ENCODE measurements around the gene LMOD2. TPM values are rescaled to one million over a fixed set of nuclear protein-coding genes. Genes with fewer than 3 reads are reported as not detected.

LMOD2 gene
- total RNA-seq: 1,000 to 10,000 TPM in 6 of 10 donors, 100 to 1,000 TPM in 4; 195 to 2,841 (median 1,290) TPM
- 100 to 1,000 TPM; 115 to 281 TPM for polyA plus RNA-seq
- long read RNA-seq, donor 1, transcript LMOD2-202 (3 exons, 2,346 nt): major isoform, 9 of 43 reads
- long read RNA-seq, donor 1, partial matches to known transcripts: 22 of 43 reads
- long read RNA-seq, donor 1, other reads (novel, unspliced or antisense): 12 of 43 reads
- long read RNA-seq, donor 2, transcript LMOD2-202 (3 exons, 2,346 nt): major isoform, 22 of 95 reads
- long read RNA-seq, donor 2, partial matches to known transcripts: 65 of 95 reads
- long read RNA-seq, donor 2, other reads (novel, unspliced or antisense): 8 of 95 reads
- long read RNA-seq, donor 3, transcript LMOD2-202 (3 exons, 2,346 nt): major isoform, 14 of 46 reads
- long read RNA-seq, donor 3, partial matches to known transcripts: 18 of 46 reads
- long read RNA-seq, donor 3, other reads (novel, unspliced or antisense): 14 of 46 reads

- Histone ChIP-seq H3K4me3 (peak within 1 kb of the TSS; percentile 34 to 72 (median 58)), H3K4me1 (peaks cover 0 to 30% (median 0%) of the 10 kb centered on the region in 9 donors), H3K9me3 (no peaks in the 10 kb centered on the region), H3K27ac (peak within 1 kb of the TSS; percentile 59 to 96 (median 90)), H3K27me3 (no peaks in the 10 kb centered on the region), H3K36me3 (peaks cover 0 to 15% (median 0%) of the 10 kb centered on the region in 9 donors)
- ATAC-seq (peak; percentile 56 to 93 (median 85)), DNase-seq (peak; percentile 45 to 82)
- TF ChIP-seq CTCF (IDR thresholded peaks at IDR 0.05): no peak
- intact Hi-C loops (cut with DNase I): loop anchor here in 1 of 10 donors (10.0 kb wide), 1 partner anchor 861 kb away; no protein-coding TSS in a partner anchor
- WGBS, 2 donors: 44 to 60% methylated on average over 6 of the region's 6 CpGs
These were observed at the start of gene LMOD2 for GRCh38 chr7:123655614-123656013. TSS of gene LMOD2 (plus strand) at chr7:123655866. CDS start at chr7:123655964, 98 bp downstream.

- no peaks in the 10 kb centered on the region for H3K9me3 ChIP-seq
- intact Hi-C loops (cut with DNase I): no loop called here
- TF ChIP-seq CTCF (IDR thresholded peaks at IDR 0.05): no peak
- peak overlapping the region in 2 of 10 donors; percentile 7 to 18 for H3K27ac ChIP-seq
- no peaks in the 10 kb centered on the region for H3K36me3 ChIP-seq
- ATAC-seq: no peak
- WGBS, 2 donors: 73 to 76% methylated on average over 4 of the region's 4 CpGs
- no peak overlapping the region for H3K4me3 ChIP-seq
- DNase-seq: no peak
- H3K27me3 ChIP-seq: no peaks in the 10 kb centered on the region
- peaks cover 0 to 43% (median 0%) of the 10 kb centered on the region in 9 donors for H3K4me1 ChIP-seq
These were observed 48.2 kb upstream of the LMOD2 start for GRCh38 chr7:123607423-123607975.

- Histone ChIP-seq H3K27ac (peak overlapping the region in 5 of 10 donors; percentile 16 to 66 (median 49)), H3K27me3 (no peaks in the 10 kb centered on the region), H3K9me3 (no peaks in the 10 kb centered on the region), H3K36me3 (no peaks in the 10 kb centered on the region), H3K4me3 (no peak overlapping the region), H3K4me1 (peaks cover 0 to 42% (median 0%) of the 10 kb centered on the region in 9 donors)
- intact Hi-C loops (cut with DNase I): no loop called here
- DNase-seq (no peak), ATAC-seq (peak in 6 of 8 donors; percentile 58 to 88 (median 82))
- 67 to 70% methylated on average over 5 of the region's 5 CpGs for WGBS, 2 donors
- TF ChIP-seq CTCF (IDR thresholded peaks at IDR 0.05): no peak
These were observed 46.4 kb upstream of the LMOD2 start for GRCh38 chr7:123608991-123609882.

GRCh38 chr7:123609883-123610239 lies 45.8 kb upstream of the LMOD2 start:
- H3K4me1 ChIP-seq: peaks cover 0 to 41% (median 2%) of the 10 kb centered on the region in 9 donors
- H3K27ac ChIP-seq: peak overlapping the region in 4 of 10 donors; percentile 46 to 66 (median 50)
- DNase-seq (no peak), ATAC-seq (peak in 2 of 8 donors; percentile 16 to 19)
- no peak overlapping the region for H3K4me3 ChIP-seq
- no peaks in the 10 kb centered on the region for H3K9me3 ChIP-seq
- no peaks in the 10 kb centered on the region for H3K36me3 ChIP-seq
- H3K27me3 ChIP-seq: no peaks in the 10 kb centered on the region
- no peak for TF ChIP-seq CTCF (IDR thresholded peaks at IDR 0.05)
- intact Hi-C loops (cut with DNase I): no loop called here
- WGBS, 2 donors: 59 to 61% methylated on average over 2 of the region's 2 CpGs
